Panc1 (cell line): Measurements from ENCODE around the gene ASIC3. TPM values are rescaled to one million over a fixed set of nuclear protein-coding genes. Genes with fewer than 3 reads are reported as not detected.
A peak's percentile ranks its signal among the peaks of the same experiment; 100 is the strongest.

Source experiments
- ATAC-seq: fragments of 200-7000 bp; cut with Tn5 transposase; 2 replicates; pipeline ENCODE4 v1.9.1; 2020; ENCODE audit warnings: mild to moderate bottlenecking, moderate library complexity
- BruUV-seq: library from RNA; stranded (reverse); fragments of 400-500 nt; replicated peaks from 2 replicates; lab custom pipeline; 2021; lab: Mats Ljungman, UMichigan
- CTCF ChIA-PET: fragments of 300-600 bp; sonication (Branson Sonifier 250); formaldehyde crosslinking; loops from one replicate; lab custom pipeline; 2022; ENCODE audit warnings: antibody characterized with exemption; lab: Charles Lee
- POLR2A ChIA-PET: fragments of 300-600 bp; sonication (Branson Sonifier 250); formaldehyde crosslinking; loops from one replicate; lab custom pipeline; 2022; ENCODE audit warnings: antibody characterized with exemption; lab: Charles Lee
- DNase-seq: peaks from one replicate; pipeline ENCODE4 v3.0.0-alpha.2; 2010; ENCODE audit warnings: low read depth, low spot score
- H3K27ac ChIP-seq: 2 replicates; pipeline ENCODE4 v1.5.1; 2011; ENCODE audit warnings: mild to moderate bottlenecking, low read length, inconsistent platforms
- H3K27me3 ChIP-seq: fragments of 200-500 bp; sonication (Bioruptor generic); 2 replicates; pipeline ENCODE4 v1.6.0; 2014; ENCODE audit warnings: low read length, inconsistent platforms; ENCODE audit not compliant: control insufficient read depth, insufficient read depth
- H3K36me3 ChIP-seq: fragments of 200-500 bp; sonication (Bioruptor generic); 2 replicates; pipeline ENCODE4 v1.5.1; 2014; ENCODE audit warnings: inconsistent platforms, mild to moderate bottlenecking, low read length, moderate library complexity; ENCODE audit not compliant: control insufficient read depth, insufficient read depth
- H3K4me1 ChIP-seq: 2 replicates; pipeline ENCODE4 v1.5.1; 2011; ENCODE audit warnings: inconsistent platforms, mild to moderate bottlenecking, low read length, moderate library complexity; ENCODE audit not compliant: control insufficient read depth, insufficient read depth
- H3K4me3 ChIP-seq, 2 experiments: 2 replicates each; pipeline ENCODE4 v1.5.1; 2011 to 2012; ENCODE audit warnings: low read depth in 2 of 2, low read length in 2 of 2, mild to moderate bottlenecking in 2 of 2, inconsistent platforms in 1 of 2, moderate library complexity in 1 of 2
- H3K9me3 ChIP-seq: fragments of 200-500 bp; sonication (Bioruptor generic); 2 replicates; pipeline ENCODE4 v1.5.1; 2014; ENCODE audit warnings: low read depth, mild to moderate bottlenecking, inconsistent platforms, low read length, moderate library complexity; ENCODE audit not compliant: control insufficient read depth, insufficient read depth
- POLR2AphosphoS5 ChIP-seq: IDR thresholded peaks from 2 replicates; pipeline ENCODE4 v1.6.1; 2012; ENCODE audit warnings: mild to moderate bottlenecking, low read depth, low read length, moderate library complexity
- SIN3A ChIP-seq: IDR thresholded peaks from 2 replicates; pipeline ENCODE4 v1.6.1; 2012; ENCODE audit warnings: low read depth, mild to moderate bottlenecking, low read length, moderate library complexity, borderline replicate concordance; ENCODE audit not compliant: insufficient read depth
- TCF7L2 ChIP-seq: IDR thresholded peaks from 2 replicates; pipeline ENCODE4 v1.6.1; 2011; ENCODE audit warnings: mild to moderate bottlenecking, low read depth, low read length, inconsistent platforms
- in situ Hi-C: cut with HindIII; loops from 2 replicates; pipeline ENCODE4 v1.10.0; 2016; ENCODE audit warnings: low sequenced_read_pairs, low pct_unique_long_range_greater_than_20kb
- intact Hi-C: fragments of 100-400 bp; cut with micrococcal nuclease; formaldehyde crosslinking; loops from one replicate; pipeline ENCODE4 v1.10.0; 2022; ENCODE audit not compliant: unreplicated experiment
- total RNA-seq: library from RNA; stranded (reverse); gene quantifications from one replicate; pipeline ENCODE4 v1.2.1, GENCODE V29; 2021; ENCODE audit not compliant: unreplicated experiment
- TF ChIP-seq, protein P1 (sequence below), 2 experiments: IDR thresholded peaks; 2 replicates each; pipeline ENCODE4 v1.6.1; 2011 to 2012; ENCODE audit warnings: low read depth in 2 of 2, control low read depth in 1 of 2, low read length in 1 of 2, mild to moderate bottlenecking in 1 of 2, moderate library complexity in 1 of 2; ENCODE audit not compliant: insufficient read depth in 1 of 2
- TF ChIP-seq, protein P2 (sequence below): fragments of 450-650 bp; IDR thresholded peaks from 2 replicates; pipeline ENCODE4 v1.5.1; 2017; ENCODE audit warnings: mild to moderate bottlenecking

The ASIC3 gene
- total RNA-seq, 1 experiment from 2014 or later: 1.3 TPM

DNA sequence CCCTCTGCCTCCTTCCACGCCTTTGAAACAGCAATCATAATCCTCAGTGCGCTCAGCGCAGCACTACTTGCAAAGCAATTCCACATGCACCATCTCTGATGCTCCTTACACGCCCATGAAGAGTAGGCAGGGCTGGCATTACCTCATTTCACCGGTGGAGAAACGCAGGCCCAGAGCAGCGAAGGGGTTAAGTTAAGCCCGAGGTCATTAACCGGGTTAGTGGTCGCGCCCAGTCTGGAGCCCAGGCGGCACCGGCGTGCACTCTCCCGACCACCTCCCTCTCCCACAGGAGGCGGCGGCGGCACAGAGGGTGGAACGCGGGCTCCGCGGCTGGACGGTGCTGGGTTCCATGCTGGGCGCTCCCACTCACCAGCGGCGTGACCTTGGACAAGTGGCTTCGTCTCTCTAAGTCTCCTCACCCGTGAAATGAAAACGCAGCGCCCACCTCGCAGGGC lies 31.8 kb downstream of the ASIC3 start:
- BruUV-seq: TSS peak; percentile 71
- intact Hi-C loops: no loop called here
- POLR2A ChIA-PET: interaction anchor here (1.0 kb wide), 1 partner anchor 10 kb away, joined by 4 read pairs; no protein-coding TSS in a partner anchor

DNA sequence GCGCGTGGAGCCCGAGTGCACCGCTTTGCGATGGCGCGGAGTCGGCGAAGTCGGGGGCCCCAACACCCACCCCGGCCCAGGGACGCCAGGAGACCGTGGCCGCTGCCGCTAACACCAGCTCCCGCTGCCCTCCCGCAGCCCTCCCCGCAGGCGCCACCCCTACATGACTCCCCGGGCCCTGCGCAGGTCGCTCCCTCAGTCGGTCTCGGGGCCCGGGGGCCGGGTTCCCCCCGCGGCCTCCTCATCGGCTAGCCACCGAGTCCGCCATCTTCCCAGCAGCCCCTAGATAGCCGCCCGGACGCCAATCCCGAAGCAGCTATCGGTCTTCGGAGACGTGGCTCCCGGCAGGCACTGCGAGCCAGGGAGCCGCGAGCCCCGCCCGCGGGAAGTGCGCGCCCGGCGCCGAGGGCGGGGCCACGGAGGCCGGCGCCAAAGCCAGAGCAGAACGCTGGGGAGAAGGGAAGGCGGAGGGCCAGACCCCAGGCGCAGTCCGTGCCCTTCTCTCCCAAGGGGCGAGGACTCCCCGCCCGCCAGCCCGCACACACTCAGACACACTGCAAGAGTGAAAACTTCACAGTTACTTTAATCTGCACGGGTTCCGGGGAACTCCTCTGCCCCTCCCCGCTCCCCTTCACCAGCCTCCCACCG lies 32.3 kb downstream of the ASIC3 start, which contains the start of gene FASTK:
TSS of gene FASTK (minus strand) at position 288 of the 648 bp plus-strand sequence. CDS start at position 245, 43 bp downstream.
- CTCF ChIA-PET: interaction anchor here (0.9 kb wide), 1 partner anchor 71 kb away, joined by 3 read pairs; no protein-coding TSS in a partner anchor
- peak; percentile 62 for ATAC-seq

More for the DNA sequence above, 31.8 kb downstream of the ASIC3 start:
- peak overlapping the region; percentile 74 to 93 for H3K4me3 ChIP-seq
- H3K27ac ChIP-seq: peak overlapping the region; percentile 91
- peaks cover 54% of the 10 kb centered on the region for H3K4me1 ChIP-seq
- no peak for TF ChIP-seq TCF7L2
- TF ChIP-seq, protein P1, sequence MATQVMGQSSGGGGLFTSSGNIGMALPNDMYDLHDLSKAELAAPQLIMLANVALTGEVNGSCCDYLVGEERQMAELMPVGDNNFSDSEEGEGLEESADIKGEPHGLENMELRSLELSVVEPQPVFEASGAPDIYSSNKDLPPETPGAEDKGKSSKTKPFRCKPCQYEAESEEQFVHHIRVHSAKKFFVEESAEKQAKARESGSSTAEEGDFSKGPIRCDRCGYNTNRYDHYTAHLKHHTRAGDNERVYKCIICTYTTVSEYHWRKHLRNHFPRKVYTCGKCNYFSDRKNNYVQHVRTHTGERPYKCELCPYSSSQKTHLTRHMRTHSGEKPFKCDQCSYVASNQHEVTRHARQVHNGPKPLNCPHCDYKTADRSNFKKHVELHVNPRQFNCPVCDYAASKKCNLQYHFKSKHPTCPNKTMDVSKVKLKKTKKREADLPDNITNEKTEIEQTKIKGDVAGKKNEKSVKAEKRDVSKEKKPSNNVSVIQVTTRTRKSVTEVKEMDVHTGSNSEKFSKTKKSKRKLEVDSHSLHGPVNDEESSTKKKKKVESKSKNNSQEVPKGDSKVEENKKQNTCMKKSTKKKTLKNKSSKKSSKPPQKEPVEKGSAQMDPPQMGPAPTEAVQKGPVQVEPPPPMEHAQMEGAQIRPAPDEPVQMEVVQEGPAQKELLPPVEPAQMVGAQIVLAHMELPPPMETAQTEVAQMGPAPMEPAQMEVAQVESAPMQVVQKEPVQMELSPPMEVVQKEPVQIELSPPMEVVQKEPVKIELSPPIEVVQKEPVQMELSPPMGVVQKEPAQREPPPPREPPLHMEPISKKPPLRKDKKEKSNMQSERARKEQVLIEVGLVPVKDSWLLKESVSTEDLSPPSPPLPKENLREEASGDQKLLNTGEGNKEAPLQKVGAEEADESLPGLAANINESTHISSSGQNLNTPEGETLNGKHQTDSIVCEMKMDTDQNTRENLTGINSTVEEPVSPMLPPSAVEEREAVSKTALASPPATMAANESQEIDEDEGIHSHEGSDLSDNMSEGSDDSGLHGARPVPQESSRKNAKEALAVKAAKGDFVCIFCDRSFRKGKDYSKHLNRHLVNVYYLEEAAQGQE (IDR thresholded peaks at IDR 0.05; ENCODE audit: insufficient read depth in 1 of 2, low read depth in 2 of 2, low read length in 1 of 2): no peak
- TF ChIP-seq POLR2AphosphoS5: no peak
- TF ChIP-seq, protein P2, sequence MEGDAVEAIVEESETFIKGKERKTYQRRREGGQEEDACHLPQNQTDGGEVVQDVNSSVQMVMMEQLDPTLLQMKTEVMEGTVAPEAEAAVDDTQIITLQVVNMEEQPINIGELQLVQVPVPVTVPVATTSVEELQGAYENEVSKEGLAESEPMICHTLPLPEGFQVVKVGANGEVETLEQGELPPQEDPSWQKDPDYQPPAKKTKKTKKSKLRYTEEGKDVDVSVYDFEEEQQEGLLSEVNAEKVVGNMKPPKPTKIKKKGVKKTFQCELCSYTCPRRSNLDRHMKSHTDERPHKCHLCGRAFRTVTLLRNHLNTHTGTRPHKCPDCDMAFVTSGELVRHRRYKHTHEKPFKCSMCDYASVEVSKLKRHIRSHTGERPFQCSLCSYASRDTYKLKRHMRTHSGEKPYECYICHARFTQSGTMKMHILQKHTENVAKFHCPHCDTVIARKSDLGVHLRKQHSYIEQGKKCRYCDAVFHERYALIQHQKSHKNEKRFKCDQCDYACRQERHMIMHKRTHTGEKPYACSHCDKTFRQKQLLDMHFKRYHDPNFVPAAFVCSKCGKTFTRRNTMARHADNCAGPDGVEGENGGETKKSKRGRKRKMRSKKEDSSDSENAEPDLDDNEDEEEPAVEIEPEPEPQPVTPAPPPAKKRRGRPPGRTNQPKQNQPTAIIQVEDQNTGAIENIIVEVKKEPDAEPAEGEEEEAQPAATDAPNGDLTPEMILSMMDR: no peak
- no peak for TF ChIP-seq SIN3A
- H3K36me3 ChIP-seq: no peaks in the 10 kb centered on the region
- H3K27me3 ChIP-seq: no peaks in the 10 kb centered on the region
- DNase-seq (no peak), ATAC-seq (no peak)
- no peaks in the 10 kb centered on the region for H3K9me3 ChIP-seq
- CTCF ChIA-PET: no interaction called here
- in situ Hi-C loops: no loop called here

More for the DNA sequence above, 32.3 kb downstream of the ASIC3 start, which contains the start of gene FASTK:
- H3K27ac ChIP-seq: peak within 1 kb of the TSS; percentile 91
- H3K4me3 ChIP-seq: peak within 1 kb of the TSS; percentile 74 to 93
- intact Hi-C loops (no loop called here), in situ Hi-C loops (no loop called here)
- H3K36me3 ChIP-seq: no peaks in the 10 kb centered on the region
- no peak for DNase-seq
- H3K9me3 ChIP-seq: no peaks in the 10 kb centered on the region
- no peaks in the 10 kb centered on the region for H3K27me3 ChIP-seq
- BruUV-seq: no TSS peak
- POLR2A ChIA-PET: interaction anchor here (1.0 kb wide), 1 partner anchor 10 kb away, joined by 4 read pairs; no protein-coding TSS in a partner anchor
- H3K4me1 ChIP-seq: peaks cover 54% of the 10 kb centered on the region
- peak; percentile 91 for TF ChIP-seq POLR2AphosphoS5
- no peak for TF ChIP-seq SIN3A
